LNCaP clone FGC (cell line): ENCODE results near the gene ONECUT2.
"Not testable (repeated sequence)": the region's sequence is repeated elsewhere in the genome, so short reads cannot be mapped to it uniquely, and the experiment has no call there.

Experiments
- DNase-seq: peaks from one replicate; pipeline ENCODE4 v3.0.0-alpha.2; 2011; ENCODE audit warnings: low read depth
- H3K4me3 ChIP-seq: 2 replicates; pipeline ENCODE4 v1.5.1; 2011; ENCODE audit warnings: mild to moderate bottlenecking, low read depth, low read length, control low read depth
- TF ChIP-seq, protein P1 (sequence below): IDR thresholded peaks from 2 replicates; pipeline ENCODE4 v1.5.1; 2012; ENCODE audit warnings: mild to moderate bottlenecking; ENCODE audit not compliant: control insufficient read depth, insufficient read depth; ENCODE audit errors: extremely low read depth

Gene ONECUT2

DNA sequence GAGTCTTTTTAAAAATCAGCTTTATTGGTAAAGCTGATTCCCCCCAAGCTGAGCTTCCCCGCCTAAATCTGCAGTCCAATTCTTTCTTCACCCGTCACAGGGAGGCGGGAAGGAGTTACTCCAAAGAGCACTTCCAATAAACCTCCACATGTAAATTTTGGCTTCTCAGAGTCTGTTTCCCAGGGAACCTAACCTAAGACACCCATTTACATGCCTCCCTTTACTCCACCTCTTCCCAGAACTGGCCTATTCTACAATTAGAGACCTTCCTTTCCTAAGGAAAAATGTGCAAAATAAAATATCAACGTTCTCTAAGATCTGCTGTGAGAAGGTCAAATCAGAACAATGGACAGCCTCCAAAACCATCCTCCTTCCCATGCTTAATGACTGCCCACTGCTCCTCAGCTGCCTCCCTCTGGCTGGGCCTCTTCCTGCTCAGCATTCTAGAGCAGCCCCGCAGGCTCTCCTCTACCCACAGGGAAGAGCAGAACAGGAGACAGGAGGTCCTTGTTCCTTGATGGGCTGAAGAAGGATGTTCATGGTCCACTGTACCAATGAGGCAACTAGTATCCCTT lies 63.6 kb downstream of the ONECUT2 start:
- H3K4me3 ChIP-seq = no peak overlapping the region
- TF ChIP-seq, protein P1, sequence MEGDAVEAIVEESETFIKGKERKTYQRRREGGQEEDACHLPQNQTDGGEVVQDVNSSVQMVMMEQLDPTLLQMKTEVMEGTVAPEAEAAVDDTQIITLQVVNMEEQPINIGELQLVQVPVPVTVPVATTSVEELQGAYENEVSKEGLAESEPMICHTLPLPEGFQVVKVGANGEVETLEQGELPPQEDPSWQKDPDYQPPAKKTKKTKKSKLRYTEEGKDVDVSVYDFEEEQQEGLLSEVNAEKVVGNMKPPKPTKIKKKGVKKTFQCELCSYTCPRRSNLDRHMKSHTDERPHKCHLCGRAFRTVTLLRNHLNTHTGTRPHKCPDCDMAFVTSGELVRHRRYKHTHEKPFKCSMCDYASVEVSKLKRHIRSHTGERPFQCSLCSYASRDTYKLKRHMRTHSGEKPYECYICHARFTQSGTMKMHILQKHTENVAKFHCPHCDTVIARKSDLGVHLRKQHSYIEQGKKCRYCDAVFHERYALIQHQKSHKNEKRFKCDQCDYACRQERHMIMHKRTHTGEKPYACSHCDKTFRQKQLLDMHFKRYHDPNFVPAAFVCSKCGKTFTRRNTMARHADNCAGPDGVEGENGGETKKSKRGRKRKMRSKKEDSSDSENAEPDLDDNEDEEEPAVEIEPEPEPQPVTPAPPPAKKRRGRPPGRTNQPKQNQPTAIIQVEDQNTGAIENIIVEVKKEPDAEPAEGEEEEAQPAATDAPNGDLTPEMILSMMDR = no peak
- no peak for DNase-seq

DNA sequence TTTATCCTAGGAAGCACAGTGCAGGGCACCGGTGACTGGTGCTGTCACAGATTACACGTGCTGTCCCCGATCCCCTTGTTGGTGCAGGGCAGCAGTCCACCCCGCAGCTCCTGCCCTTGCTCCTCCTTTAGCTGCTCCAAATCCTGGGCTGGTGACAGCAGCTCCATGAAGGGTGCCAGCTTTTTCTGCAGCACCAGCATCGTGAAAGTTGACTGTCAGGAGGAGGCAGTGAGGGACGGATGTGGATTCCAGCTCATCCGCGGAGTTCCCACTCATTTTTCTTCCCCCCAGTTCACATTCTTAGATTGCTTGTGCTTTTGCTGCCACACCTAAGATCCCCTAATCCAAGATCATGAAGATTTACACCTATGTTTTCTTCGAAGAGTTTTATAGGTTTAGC lies 67.5 kb downstream of the ONECUT2 start:
- no peak for DNase-seq
- H3K4me3 ChIP-seq = no peak overlapping the region
- TF ChIP-seq, protein P1 = no peak

DNA sequence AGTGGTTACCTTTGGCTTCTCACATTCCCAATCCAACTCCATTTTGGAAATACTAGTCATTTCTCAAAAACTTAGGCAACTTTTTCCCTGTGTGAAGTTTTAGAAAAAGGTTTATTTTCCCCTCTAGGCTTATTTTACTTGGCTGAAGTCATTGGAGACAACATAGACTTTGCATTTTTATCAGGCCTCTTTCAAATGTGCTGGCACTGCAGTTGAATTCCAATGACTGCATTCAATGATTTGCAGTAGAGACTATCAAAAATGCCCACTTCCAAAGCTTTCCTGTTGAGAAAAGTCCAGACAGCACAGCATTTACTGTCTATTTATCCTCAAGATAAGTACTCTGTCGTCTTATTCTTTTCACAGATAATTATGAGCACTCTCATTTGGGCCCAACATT lies 70.1 kb downstream of the ONECUT2 start:
- no peak for DNase-seq
- TF ChIP-seq, protein P1 = no peak
- H3K4me3 ChIP-seq = no peak overlapping the region

DNA sequence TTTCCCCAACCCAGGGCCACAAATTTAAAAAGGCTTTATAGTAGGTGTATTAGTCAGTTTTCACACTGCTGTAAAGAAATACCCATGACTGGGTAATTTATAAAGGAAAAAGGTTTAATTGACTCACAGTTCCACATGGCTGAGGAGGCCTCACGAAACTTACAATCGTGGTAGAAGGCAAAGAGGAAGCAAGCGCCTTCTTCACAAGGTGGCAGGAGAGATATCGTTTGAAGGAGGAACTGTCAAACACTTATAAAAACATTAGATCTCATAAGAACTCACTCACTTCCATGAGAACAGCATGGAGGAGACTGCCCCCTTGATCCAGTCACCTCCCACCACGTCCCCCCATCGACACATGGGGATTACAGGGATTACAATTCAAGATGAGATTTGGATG lies 80.9 kb downstream of the ONECUT2 start:
- no peak for DNase-seq
- no peak overlapping the region for H3K4me3 ChIP-seq
- TF ChIP-seq, protein P1 = no peak

DNA sequence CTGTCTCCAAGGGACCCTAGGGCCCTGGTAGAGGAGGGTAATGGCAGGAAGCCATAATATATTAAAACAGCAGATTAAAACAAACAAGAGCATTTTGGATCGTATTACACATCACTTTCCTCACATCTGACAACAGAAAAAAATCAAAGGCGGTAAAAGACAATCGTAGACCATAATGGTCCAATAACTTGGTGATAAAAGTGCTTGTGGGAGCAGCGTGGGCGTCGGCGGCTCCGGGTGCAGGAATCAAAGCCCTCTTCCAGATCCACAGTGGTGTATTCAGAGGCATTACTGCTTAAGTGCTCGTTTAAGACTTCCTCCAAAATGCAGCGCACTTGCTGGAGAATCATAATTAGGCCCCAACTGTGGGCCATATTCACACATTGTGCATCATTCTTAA lies 83.4 kb downstream of the ONECUT2 start:
- no peak for DNase-seq
- TF ChIP-seq, protein P1 = no peak
- no peak overlapping the region for H3K4me3 ChIP-seq

DNA sequence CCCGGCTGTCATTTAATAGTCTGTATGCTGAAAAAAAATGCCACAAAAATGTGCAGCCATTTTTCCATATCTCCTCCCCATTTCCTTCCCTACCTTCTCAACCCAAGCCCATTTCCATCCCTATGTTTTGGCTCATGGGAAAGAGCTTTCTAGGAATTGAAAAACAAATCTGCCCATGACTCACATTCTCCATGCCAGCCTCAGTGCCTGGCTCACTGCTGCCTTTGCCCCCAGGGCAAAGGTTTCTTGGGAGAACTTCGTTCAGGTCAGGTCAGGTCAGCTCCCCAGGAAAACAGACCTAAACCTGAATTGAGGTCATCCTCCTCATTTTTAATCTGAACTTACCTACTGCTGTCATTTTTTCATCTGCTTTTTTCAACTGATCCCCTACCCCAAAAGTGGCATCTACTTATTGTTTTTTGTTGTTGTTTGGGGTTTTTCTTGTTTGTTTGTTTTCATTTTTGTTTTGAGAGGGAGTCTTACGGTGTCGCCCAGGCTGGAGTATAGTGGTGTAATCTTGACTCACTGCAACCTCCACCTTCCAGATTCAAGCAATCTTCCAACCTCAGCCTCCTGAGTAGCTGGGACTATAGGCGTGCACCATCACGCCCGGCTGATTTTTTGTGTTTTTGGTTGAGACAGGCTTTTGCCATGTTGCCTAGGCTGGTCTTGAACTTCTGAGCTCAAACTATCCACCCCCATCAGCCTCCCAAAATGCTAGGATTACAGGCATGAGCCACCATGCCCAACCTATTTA lies 84.7 kb downstream of the ONECUT2 start:
- DNase-seq = no peak
- TF ChIP-seq, protein P1 = no peak
- H3K4me3 ChIP-seq = no peak overlapping the region

DNA sequence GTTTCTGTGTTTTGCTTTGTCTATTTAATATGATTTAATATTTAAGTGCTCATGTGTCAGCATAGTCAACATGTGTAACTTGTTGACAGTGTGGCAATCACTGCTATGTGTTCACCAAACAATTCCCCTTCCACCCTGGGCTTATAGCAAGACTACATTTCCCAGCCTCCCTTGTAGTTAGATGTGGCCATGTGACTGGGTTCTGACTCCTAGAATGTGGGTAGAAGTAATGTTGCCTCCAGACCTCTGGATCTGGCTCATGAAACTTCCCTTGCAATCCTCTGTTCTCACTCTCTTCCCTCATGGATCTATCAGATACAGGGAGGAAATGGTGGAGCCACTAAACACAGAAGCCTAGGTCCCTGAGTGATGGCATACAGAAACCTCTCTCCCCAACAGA lies 87.2 kb downstream of the ONECUT2 start:
- DNase-seq, H3K4me3 ChIP-seq: not testable (repeated sequence)
